H1 (cell line): ENCODE results near the gene UBE3B.

Experiments used
- CBX5 ChIP-seq: fragments of 300-800, 300-1000 bp; sonication (generic); IDR thresholded peaks from 2 replicates; pipeline ENCODE4 v1.7.1; 2016; ENCODE audit warnings: antibody characterized with exemption, low read length, low read depth
- JUND ChIP-seq: IDR thresholded peaks from 2 replicates; pipeline ENCODE4 v1.6.1; 2011; ENCODE audit warnings: mild to moderate bottlenecking, improper control_type of control experiment, low read length
- KDM1A ChIP-seq: fragments of 200-600, 300-600 bp; sonication (generic); IDR thresholded peaks from 2 replicates; pipeline ENCODE4 v1.7.1; 2016; ENCODE audit warnings: mild to moderate bottlenecking, low read length, borderline replicate concordance
- SIRT6 ChIP-seq: IDR thresholded peaks from one replicate; pipeline ENCODE4 v1.7.1; 2012; ENCODE audit warnings: low read length, inconsistent platforms
- SUZ12 ChIP-seq: fragments of 200-600 bp; sonication (generic); IDR thresholded peaks from 2 replicates; pipeline ENCODE4 v1.6.1; 2012; ENCODE audit warnings: mild to moderate bottlenecking, inconsistent platforms, low read length, moderate library complexity, mixed read lengths
- TF ChIP-seq, protein P1 (sequence below), 3 experiments: IDR thresholded peaks; 1 replicate in 2 of 3; 2 replicates in 1 of 3; pipeline versions ENCODE4 v1.5.1 to v1.6.1; 2011; ENCODE audit warnings: low read length in 3 of 3, mild to moderate bottlenecking in 3 of 3, inconsistent platforms in 2 of 3, low read depth in 1 of 3, moderate library complexity in 1 of 3; ENCODE audit not compliant: insufficient read depth in 1 of 3; ENCODE audit errors: control extremely low read depth in 1 of 3
- TF ChIP-seq, protein P2 (sequence below): IDR thresholded peaks from 2 replicates; pipeline ENCODE4 v1.6.1; 2011; ENCODE audit warnings: low read length, improper control_type of control experiment
- TF ChIP-seq, protein P3 (sequence below): IDR thresholded peaks from 2 replicates; pipeline ENCODE4 v1.6.1; 2012; ENCODE audit warnings: low read length, inconsistent platforms
- TF ChIP-seq, protein P4 (sequence below): IDR thresholded peaks from 2 replicates; pipeline ENCODE4 v1.6.1; 2011; ENCODE audit warnings: low read depth, mild to moderate bottlenecking, low read length; ENCODE audit not compliant: insufficient read depth

DNA sequence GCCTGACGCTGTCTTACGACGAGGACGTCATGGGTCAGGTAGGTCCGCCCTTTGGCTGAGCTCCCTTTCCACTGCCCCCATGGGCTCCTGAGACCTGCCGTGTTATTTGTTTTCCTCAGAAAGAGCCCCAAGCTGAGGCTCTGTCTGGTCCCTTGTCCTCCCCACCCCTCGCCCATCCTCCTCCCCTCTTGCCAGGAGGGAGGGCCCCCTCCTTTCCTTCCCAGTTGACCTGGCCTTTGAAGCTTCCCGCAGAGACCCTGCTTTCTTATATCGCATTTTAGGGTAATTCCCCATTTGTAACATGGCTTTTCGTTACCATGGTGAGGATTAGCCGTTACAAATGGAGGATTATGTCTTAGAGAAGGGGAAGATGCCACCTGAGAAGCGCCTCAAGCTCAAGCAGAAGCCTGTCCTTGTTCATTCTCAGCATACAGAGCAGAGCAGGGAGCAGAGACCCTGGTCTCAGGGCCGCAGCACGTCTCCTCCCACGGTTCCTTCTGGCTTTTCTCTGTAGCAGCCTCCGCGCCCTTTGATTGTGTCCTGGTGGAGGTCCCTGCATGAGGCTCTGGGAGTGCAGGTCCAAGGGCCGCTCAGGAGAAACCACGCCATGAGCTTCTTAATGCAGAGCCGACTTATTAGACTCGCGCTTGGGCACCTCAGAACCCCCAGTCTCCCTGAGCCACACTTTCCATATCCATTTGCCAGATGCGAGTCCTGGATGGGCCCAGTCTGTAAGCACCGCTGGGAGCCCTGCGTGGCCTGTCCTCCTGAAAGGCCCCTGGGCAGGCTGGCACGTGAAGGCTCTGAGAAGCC is 47.2 kb downstream of the UBE3B start:
- TF ChIP-seq, protein P1, sequence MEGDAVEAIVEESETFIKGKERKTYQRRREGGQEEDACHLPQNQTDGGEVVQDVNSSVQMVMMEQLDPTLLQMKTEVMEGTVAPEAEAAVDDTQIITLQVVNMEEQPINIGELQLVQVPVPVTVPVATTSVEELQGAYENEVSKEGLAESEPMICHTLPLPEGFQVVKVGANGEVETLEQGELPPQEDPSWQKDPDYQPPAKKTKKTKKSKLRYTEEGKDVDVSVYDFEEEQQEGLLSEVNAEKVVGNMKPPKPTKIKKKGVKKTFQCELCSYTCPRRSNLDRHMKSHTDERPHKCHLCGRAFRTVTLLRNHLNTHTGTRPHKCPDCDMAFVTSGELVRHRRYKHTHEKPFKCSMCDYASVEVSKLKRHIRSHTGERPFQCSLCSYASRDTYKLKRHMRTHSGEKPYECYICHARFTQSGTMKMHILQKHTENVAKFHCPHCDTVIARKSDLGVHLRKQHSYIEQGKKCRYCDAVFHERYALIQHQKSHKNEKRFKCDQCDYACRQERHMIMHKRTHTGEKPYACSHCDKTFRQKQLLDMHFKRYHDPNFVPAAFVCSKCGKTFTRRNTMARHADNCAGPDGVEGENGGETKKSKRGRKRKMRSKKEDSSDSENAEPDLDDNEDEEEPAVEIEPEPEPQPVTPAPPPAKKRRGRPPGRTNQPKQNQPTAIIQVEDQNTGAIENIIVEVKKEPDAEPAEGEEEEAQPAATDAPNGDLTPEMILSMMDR (IDR thresholded peaks at IDR 0.05; ENCODE audit: control extremely low read depth in 1 of 3, insufficient read depth in 1 of 3, low read depth in 1 of 3, low read length in 3 of 3): no peak
- TF ChIP-seq, protein P2, sequence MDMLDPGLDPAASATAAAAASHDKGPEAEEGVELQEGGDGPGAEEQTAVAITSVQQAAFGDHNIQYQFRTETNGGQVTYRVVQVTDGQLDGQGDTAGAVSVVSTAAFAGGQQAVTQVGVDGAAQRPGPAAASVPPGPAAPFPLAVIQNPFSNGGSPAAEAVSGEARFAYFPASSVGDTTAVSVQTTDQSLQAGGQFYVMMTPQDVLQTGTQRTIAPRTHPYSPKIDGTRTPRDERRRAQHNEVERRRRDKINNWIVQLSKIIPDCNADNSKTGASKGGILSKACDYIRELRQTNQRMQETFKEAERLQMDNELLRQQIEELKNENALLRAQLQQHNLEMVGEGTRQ: no peak
- TF ChIP-seq CBX5: no peak
- TF ChIP-seq, protein P3, sequence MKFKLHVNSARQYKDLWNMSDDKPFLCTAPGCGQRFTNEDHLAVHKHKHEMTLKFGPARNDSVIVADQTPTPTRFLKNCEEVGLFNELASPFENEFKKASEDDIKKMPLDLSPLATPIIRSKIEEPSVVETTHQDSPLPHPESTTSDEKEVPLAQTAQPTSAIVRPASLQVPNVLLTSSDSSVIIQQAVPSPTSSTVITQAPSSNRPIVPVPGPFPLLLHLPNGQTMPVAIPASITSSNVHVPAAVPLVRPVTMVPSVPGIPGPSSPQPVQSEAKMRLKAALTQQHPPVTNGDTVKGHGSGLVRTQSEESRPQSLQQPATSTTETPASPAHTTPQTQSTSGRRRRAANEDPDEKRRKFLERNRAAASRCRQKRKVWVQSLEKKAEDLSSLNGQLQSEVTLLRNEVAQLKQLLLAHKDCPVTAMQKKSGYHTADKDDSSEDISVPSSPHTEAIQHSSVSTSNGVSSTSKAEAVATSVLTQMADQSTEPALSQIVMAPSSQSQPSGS: no peak
- no peak for TF ChIP-seq KDM1A
- TF ChIP-seq, protein P4, sequence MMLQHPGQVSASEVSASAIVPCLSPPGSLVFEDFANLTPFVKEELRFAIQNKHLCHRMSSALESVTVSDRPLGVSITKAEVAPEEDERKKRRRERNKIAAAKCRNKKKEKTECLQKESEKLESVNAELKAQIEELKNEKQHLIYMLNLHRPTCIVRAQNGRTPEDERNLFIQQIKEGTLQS: no peak
- no peak for TF ChIP-seq SUZ12
- no peak for TF ChIP-seq SIRT6
- TF ChIP-seq JUND: no peak
